ENCODE measurements around the gene SMIM9.

The SMIM9 gene

DNA sequence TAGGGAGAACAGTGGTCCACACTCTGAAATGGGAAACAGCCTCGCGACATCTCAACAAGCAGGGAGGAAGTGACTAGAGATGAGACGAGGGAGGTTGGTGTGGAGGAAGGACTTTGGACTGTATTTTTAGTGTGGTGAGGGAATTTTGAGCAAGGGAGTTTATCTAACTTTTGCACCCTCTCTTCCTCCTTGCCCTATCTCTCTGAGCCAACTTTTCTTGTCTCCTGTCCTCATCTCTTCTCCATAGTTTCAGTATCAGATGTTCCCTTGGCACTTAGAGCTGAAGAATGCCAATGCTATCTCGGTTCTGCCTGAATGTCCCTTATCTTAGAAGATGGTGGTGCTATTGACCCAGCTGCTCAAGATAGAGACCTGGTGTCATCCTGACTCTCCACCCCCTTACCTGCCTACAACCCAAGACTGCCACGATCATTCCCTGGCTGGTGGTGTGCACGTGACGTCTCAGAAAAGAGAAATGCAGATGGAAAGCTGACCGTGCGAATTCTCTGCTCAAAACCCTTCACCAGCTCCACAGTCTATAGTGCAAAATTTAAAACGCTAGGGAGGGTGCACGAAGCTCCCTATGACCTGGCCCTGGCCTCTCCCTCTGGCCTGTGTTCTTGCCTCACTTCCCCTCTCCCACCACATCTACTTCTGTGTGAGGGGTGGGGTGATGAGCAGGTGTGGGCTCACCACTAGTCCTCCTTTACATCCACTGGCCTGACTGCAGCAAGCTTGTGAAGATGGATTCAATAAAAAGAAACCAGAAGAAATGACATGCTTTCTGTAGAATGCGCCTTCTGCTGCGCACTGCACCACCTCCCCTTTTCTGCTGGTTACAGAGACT lies 50.1 kb downstream of the SMIM9 start:
- no peaks in the 10 kb centered on the region for H3K36me3 ChIP-seq (ENCODE audit: control insufficient read depth, insufficient read depth, low read length)
- no peak overlapping the region for H2AFZ ChIP-seq
- no peaks in the 10 kb centered on the region for H3K9me3 ChIP-seq (ENCODE audit: control insufficient read depth, low read length)
- TF ChIP-seq, protein P1, sequence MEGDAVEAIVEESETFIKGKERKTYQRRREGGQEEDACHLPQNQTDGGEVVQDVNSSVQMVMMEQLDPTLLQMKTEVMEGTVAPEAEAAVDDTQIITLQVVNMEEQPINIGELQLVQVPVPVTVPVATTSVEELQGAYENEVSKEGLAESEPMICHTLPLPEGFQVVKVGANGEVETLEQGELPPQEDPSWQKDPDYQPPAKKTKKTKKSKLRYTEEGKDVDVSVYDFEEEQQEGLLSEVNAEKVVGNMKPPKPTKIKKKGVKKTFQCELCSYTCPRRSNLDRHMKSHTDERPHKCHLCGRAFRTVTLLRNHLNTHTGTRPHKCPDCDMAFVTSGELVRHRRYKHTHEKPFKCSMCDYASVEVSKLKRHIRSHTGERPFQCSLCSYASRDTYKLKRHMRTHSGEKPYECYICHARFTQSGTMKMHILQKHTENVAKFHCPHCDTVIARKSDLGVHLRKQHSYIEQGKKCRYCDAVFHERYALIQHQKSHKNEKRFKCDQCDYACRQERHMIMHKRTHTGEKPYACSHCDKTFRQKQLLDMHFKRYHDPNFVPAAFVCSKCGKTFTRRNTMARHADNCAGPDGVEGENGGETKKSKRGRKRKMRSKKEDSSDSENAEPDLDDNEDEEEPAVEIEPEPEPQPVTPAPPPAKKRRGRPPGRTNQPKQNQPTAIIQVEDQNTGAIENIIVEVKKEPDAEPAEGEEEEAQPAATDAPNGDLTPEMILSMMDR (IDR thresholded peaks at IDR 0.05) = no peak
- H3K4me1 ChIP-seq = peaks cover 3% of the 10 kb centered on the region
- H3K27ac ChIP-seq = peak overlapping the region; percentile 32
- H3K27me3 ChIP-seq (ENCODE audit: control insufficient read depth, insufficient read depth, low read length) = no peaks in the 10 kb centered on the region
- H3K4me3 ChIP-seq (ENCODE audit: low read depth, low read length) = no peak overlapping the region
- no peak overlapping the region for H3K4me2 ChIP-seq (ENCODE audit: low read length)
- H3K9ac ChIP-seq = no peak overlapping the region
- H3K79me2 ChIP-seq = no peaks in the 10 kb centered on the region

DNA sequence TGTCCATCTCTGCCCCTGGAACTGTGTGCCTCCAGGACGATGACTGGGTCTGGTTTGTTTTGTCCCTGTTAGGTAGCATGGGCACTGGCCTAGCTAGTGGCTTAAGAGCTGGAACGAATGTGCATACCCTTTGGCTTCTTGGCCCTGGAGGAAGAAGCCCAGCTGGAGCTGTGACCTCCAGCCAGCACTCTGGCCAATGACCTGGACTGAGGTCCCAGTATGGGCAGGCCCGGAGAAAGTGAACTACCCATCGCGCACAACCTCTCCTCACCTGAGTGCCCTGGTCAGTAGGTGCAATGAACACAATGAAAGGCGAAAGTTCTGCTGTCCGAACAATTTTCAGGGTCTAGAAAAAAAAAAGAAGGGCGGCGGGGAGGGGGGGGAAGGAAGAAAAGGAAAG lies 53.5 kb downstream of the SMIM9 start:
- Histone ChIP-seq H3K9me3 (ENCODE audit: control insufficient read depth, low read length) (no peaks in the 10 kb centered on the region), H3K4me3 (ENCODE audit: low read depth, low read length) (no peak overlapping the region), H3K9ac (no peak overlapping the region), H3K4me1 (peaks cover 3% of the 10 kb centered on the region), H3K36me3 (ENCODE audit: control insufficient read depth, insufficient read depth, low read length) (no peaks in the 10 kb centered on the region), H2AFZ (no peak overlapping the region), H3K79me2 (no peaks in the 10 kb centered on the region), H3K27ac (no peak overlapping the region), H3K4me2 (ENCODE audit: low read length) (no peak overlapping the region), H3K27me3 (ENCODE audit: control insufficient read depth, insufficient read depth, low read length) (no peaks in the 10 kb centered on the region)
- TF ChIP-seq, protein P1 (IDR thresholded peaks at IDR 0.05) = no peak

DNA sequence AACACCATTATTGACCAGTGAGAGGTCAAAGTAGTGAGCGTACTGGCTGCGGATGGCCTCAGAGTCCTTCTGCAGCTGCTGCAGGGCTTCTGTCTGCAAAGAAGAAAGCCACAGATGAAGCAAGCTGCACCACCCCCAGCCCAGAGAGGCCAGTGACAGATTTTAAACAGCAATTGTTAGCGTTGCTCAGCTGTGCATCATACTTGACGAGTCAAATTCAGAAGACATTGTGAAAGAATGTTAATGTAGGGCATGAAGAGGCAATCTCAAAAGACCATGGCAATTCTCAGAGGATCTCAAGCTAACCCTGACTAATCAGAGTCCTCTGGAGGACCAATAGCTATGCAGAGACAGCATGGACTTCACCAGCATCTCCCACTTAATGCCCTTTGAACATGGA lies 55.2 kb downstream of the SMIM9 start:
- Histone ChIP-seq H3K4me1 (no peaks in the 10 kb centered on the region), H3K4me2 (ENCODE audit: low read length) (no peak overlapping the region), H3K27me3 (ENCODE audit: control insufficient read depth, insufficient read depth, low read length) (no peaks in the 10 kb centered on the region), H3K9ac (no peak overlapping the region), H3K4me3 (ENCODE audit: low read depth, low read length) (no peak overlapping the region), H3K36me3 (ENCODE audit: control insufficient read depth, insufficient read depth, low read length) (no peaks in the 10 kb centered on the region), H3K27ac (no peak overlapping the region), H3K9me3 (ENCODE audit: control insufficient read depth, low read length) (no peaks in the 10 kb centered on the region), H2AFZ (no peak overlapping the region), H3K79me2 (no peaks in the 10 kb centered on the region)
- TF ChIP-seq, protein P1 (IDR thresholded peaks at IDR 0.05) = no peak

DNA sequence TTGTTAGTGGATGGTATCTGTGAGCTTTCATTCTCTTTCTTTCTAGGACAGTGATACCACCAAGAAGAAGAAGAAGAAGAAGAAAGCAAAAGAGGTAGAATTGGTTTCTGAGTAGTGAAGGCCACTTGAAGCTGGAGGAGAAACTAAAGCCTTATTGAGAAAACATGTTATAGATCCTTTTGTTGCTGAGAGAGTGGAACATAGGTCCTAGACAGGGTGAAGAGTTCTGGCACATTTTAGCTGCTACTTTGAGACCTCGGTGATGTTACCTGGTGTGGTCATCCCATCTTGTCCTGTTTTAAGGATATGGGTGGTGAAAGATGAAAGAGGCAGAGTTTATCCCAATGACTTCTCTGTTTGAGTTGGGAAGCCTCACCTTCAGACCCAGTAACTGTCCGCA lies 57.7 kb downstream of the SMIM9 start:
- Histone ChIP-seq H3K27me3 (ENCODE audit: control insufficient read depth, insufficient read depth, low read length) (no peaks in the 10 kb centered on the region), H3K4me1 (no peaks in the 10 kb centered on the region), H3K79me2 (no peaks in the 10 kb centered on the region), H3K9ac (no peak overlapping the region), H3K36me3 (ENCODE audit: control insufficient read depth, insufficient read depth, low read length) (no peaks in the 10 kb centered on the region), H3K9me3 (ENCODE audit: control insufficient read depth, low read length) (no peaks in the 10 kb centered on the region), H3K4me3 (ENCODE audit: low read depth, low read length) (no peak overlapping the region), H3K27ac (no peak overlapping the region), H2AFZ (no peak overlapping the region), H3K4me2 (ENCODE audit: low read length) (no peak overlapping the region)
- TF ChIP-seq, protein P1 (IDR thresholded peaks at IDR 0.05) = no peak
